ENCODE measurements around the gene MTHFSD. TPM values are rescaled to one million over a fixed set of nuclear protein-coding genes. Genes with fewer than 3 reads are reported as not detected.

Gene MTHFSD
- total RNA-seq, 3 donors from 2014 or later: 15.8 to 30.2 (median 27.7) TPM

GRCh38 chr16:86542756-86543750 is 12.0 kb downstream of the MTHFSD start:
- H3K27me3 ChIP-seq: no peaks in the 10 kb centered on the region
- no peaks in the 10 kb centered on the region for H3K4me1 ChIP-seq
- no peak overlapping the region for H3K4me3 ChIP-seq
- TF ChIP-seq CTCF (IDR thresholded peaks at IDR 0.05) (no peak), POLR2AphosphoS5 (IDR thresholded peaks at IDR 0.05) (no peak), POLR2A (IDR thresholded peaks at IDR 0.05) (no peak)
- no peaks in the 10 kb centered on the region for H3K9me3 ChIP-seq
- H3K27ac ChIP-seq: no peak overlapping the region
- no peak for DNase-seq (ENCODE audit: low spot score in 2 of 2)
- intact Hi-C loops (cut with DNase I; ENCODE audit: low total_unique reads): no loop called here
- H3K36me3 ChIP-seq: peaks cover 4% of the 10 kb centered on the region

- Histone ChIP-seq H3K4me1 (no peaks in the 10 kb centered on the region), H3K27ac (no peak overlapping the region), H3K27me3 (no peaks in the 10 kb centered on the region), H3K9me3 (no peaks in the 10 kb centered on the region), H3K36me3 (peaks cover 4% of the 10 kb centered on the region), H3K4me3 (no peak overlapping the region)
- intact Hi-C loops (cut with DNase I; ENCODE audit: low total_unique reads): no loop called here
- DNase-seq (ENCODE audit: low spot score in 2 of 2): no peak
- TF ChIP-seq POLR2AphosphoS5 (IDR thresholded peaks at IDR 0.05): no peak
- no peak for TF ChIP-seq CTCF (IDR thresholded peaks at IDR 0.05)
- no peak for TF ChIP-seq POLR2A (IDR thresholded peaks at IDR 0.05)
Measured at GRCh38 chr16:86541560-86541959, 13.5 kb downstream of the MTHFSD start.

- H3K4me1 ChIP-seq: no peaks in the 10 kb centered on the region
- H3K4me3 ChIP-seq: no peak overlapping the region
- no peak for TF ChIP-seq POLR2A (IDR thresholded peaks at IDR 0.05)
- DNase-seq (ENCODE audit: low spot score in 2 of 2): no peak
- no peaks in the 10 kb centered on the region for H3K9me3 ChIP-seq
- H3K27ac ChIP-seq: no peak overlapping the region
- peaks cover 4% of the 10 kb centered on the region for H3K36me3 ChIP-seq
- intact Hi-C loops (cut with DNase I; ENCODE audit: low total_unique reads): no loop called here
- H3K27me3 ChIP-seq: no peaks in the 10 kb centered on the region
Measured at GRCh38 chr16:86540894-86541293, 14.1 kb downstream of the MTHFSD start.

- Histone ChIP-seq H3K4me3 (no peak overlapping the region), H3K27me3 (no peaks in the 10 kb centered on the region), H3K36me3 (peaks cover 4% of the 10 kb centered on the region), H3K9me3 (no peaks in the 10 kb centered on the region), H3K4me1 (no peaks in the 10 kb centered on the region), H3K27ac (no peak overlapping the region)
- intact Hi-C loops (cut with DNase I; ENCODE audit: low total_unique reads): no loop called here
- no peak for DNase-seq (ENCODE audit: low spot score in 2 of 2)
- no peak for TF ChIP-seq POLR2A (IDR thresholded peaks at IDR 0.05)
- no peak for TF ChIP-seq CTCF (IDR thresholded peaks at IDR 0.05)
- TF ChIP-seq POLR2AphosphoS5 (IDR thresholded peaks at IDR 0.05): no peak
Measured at GRCh38 chr16:86538196-86538780, 16.7 kb downstream of the MTHFSD start.

GRCh38 chr16:86537486-86537885 is 17.5 kb downstream of the MTHFSD start:
- Histone ChIP-seq H3K4me1 (no peaks in the 10 kb centered on the region), H3K36me3 (peaks cover 4% of the 10 kb centered on the region), H3K27ac (no peak overlapping the region), H3K9me3 (no peaks in the 10 kb centered on the region), H3K27me3 (no peaks in the 10 kb centered on the region), H3K4me3 (no peak overlapping the region)
- no peak for TF ChIP-seq POLR2AphosphoS5 (IDR thresholded peaks at IDR 0.05)
- TF ChIP-seq CTCF (IDR thresholded peaks at IDR 0.05): no peak
- no peak for TF ChIP-seq POLR2A (IDR thresholded peaks at IDR 0.05)
- no peak for DNase-seq (ENCODE audit: low spot score in 2 of 2)
- intact Hi-C loops (cut with DNase I; ENCODE audit: low total_unique reads): no loop called here

Measured in breast epithelium (tissue), 4 donors.